ENCODE measurements around the gene UBFD1. TPM values are rescaled to one million over a fixed set of nuclear protein-coding genes. Genes with fewer than 3 reads are reported as not detected.

Gene UBFD1
- total and polyA plus RNA-seq, 3 donors from 2014 or later: 76.8 to 275 (median 269) TPM

DNA sequence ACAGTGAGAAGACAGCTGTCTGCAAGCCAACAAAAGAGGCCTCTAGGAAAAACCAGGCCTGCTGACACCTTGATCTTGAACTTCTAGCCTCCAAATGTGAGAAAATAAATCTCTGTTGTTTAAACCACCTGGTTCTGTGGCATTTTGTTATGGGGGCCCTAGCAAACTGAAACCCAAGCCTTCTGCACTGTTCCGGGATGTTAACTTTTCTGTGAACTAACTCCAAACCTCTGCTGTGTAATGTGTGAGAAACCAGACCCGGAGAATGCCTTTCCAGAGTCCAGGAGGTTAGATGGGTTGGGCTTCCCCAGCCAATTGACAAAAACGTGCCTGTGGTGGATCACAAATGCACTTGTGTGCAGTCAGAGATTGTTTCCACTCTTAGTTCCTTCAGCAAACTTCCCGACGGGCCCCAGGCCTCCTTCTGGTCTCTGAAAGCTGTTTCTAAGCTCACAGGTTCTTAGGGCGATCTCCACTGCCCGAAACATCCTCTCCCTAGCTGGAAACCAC is 33.6 kb upstream of the UBFD1 start:
- intact Hi-C loops (cut with DNase I; ENCODE audit: low total_unique reads): no loop called here
- Histone ChIP-seq H3K9me3 (no peaks in the 10 kb centered on the region), H3K27ac (no peak overlapping the region), H3K36me3 (ENCODE audit: low read depth, missing control alignments) (no peaks in the 10 kb centered on the region), H3K27me3 (no peaks in the 10 kb centered on the region), H3K4me1 (no peaks in the 10 kb centered on the region), H3K4me3 (no peak overlapping the region)
- no peak for TF ChIP-seq POLR2A (IDR thresholded peaks at IDR 0.05)
- TF ChIP-seq, protein P1, sequence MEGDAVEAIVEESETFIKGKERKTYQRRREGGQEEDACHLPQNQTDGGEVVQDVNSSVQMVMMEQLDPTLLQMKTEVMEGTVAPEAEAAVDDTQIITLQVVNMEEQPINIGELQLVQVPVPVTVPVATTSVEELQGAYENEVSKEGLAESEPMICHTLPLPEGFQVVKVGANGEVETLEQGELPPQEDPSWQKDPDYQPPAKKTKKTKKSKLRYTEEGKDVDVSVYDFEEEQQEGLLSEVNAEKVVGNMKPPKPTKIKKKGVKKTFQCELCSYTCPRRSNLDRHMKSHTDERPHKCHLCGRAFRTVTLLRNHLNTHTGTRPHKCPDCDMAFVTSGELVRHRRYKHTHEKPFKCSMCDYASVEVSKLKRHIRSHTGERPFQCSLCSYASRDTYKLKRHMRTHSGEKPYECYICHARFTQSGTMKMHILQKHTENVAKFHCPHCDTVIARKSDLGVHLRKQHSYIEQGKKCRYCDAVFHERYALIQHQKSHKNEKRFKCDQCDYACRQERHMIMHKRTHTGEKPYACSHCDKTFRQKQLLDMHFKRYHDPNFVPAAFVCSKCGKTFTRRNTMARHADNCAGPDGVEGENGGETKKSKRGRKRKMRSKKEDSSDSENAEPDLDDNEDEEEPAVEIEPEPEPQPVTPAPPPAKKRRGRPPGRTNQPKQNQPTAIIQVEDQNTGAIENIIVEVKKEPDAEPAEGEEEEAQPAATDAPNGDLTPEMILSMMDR (IDR thresholded peaks at IDR 0.05): no peak
- 65 to 88% methylated on average over 7 of the region's 7 CpGs for WGBS, 2 donors
- no peak for DNase-seq

DNA sequence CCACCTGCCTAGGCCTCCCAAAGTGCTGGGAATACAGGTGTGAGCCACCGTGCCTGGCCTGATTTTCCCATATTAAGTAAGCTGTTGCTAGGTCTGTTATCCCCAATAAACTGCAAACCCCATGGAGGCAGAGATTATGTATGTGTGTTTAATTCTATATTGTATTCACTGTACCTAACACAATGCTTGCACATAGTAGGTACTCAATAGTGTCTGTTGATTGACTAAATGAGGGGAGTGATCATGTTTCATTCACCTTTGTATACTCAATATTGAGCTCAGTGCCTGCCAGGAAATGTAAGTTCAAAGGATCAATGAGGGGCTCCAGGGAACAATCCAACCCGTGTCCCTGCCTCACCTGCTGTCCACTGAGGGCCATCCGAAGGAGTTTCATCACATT is 32.6 kb upstream of the UBFD1 start:
- no peaks in the 10 kb centered on the region for H3K4me1 ChIP-seq
- 90 to 100% methylated on average over 3 of the region's 3 CpGs for WGBS, 2 donors
- intact Hi-C loops (cut with DNase I; ENCODE audit: low total_unique reads): no loop called here
- H3K4me3 ChIP-seq: no peak overlapping the region
- H3K9me3 ChIP-seq: no peaks in the 10 kb centered on the region
- no peaks in the 10 kb centered on the region for H3K36me3 ChIP-seq (ENCODE audit: low read depth, missing control alignments)
- H3K27me3 ChIP-seq: no peaks in the 10 kb centered on the region
- TF ChIP-seq POLR2A (IDR thresholded peaks at IDR 0.05): no peak
- TF ChIP-seq, protein P1 (IDR thresholded peaks at IDR 0.05): no peak
- H3K27ac ChIP-seq: no peak overlapping the region
- DNase-seq: no peak

DNA sequence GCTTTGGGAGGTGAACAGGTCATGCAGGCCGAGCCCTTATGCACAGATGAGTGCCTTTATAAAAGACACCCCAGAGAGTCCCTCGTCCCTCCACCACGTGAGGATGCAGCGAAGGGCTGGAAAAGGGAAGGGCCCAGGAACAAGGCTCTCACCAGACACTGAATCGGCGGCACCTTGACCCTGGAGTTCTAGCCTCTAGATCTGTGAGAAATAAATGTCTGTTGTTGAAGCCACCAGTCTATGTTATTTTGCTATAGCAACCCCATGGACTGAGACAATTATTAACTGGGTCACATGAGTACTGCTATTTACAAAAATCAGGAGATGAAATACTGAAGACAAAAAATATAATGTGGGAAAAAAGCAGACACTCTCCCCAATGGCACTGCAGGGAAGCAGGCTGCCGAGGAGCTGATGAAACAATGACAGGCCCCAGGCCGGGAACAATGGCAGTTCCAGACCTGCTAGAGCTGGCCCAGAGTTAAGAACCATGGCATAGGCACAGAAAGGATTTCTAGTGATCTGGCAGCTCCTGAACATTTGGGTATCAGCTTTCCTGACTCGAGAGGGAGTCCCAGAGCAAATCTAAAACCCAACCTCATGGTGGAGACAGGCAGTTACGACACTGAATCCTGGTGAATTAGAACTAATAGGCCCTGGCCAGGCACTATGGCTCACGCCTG is 29.4 kb upstream of the UBFD1 start:
- H3K9me3 ChIP-seq: no peaks in the 10 kb centered on the region
- H3K27ac ChIP-seq: no peak overlapping the region
- no peaks in the 10 kb centered on the region for H3K36me3 ChIP-seq (ENCODE audit: low read depth, missing control alignments)
- no peaks in the 10 kb centered on the region for H3K4me1 ChIP-seq
- TF ChIP-seq, protein P1 (IDR thresholded peaks at IDR 0.05): no peak
- no peak for TF ChIP-seq POLR2A (IDR thresholded peaks at IDR 0.05)
- no peak for DNase-seq
- H3K4me3 ChIP-seq: no peak overlapping the region
- H3K27me3 ChIP-seq: no peaks in the 10 kb centered on the region
- 92 to 94% methylated on average over 11 of the region's 11 CpGs for WGBS, 2 donors
- intact Hi-C loops (cut with DNase I; ENCODE audit: low total_unique reads): no loop called here

DNA sequence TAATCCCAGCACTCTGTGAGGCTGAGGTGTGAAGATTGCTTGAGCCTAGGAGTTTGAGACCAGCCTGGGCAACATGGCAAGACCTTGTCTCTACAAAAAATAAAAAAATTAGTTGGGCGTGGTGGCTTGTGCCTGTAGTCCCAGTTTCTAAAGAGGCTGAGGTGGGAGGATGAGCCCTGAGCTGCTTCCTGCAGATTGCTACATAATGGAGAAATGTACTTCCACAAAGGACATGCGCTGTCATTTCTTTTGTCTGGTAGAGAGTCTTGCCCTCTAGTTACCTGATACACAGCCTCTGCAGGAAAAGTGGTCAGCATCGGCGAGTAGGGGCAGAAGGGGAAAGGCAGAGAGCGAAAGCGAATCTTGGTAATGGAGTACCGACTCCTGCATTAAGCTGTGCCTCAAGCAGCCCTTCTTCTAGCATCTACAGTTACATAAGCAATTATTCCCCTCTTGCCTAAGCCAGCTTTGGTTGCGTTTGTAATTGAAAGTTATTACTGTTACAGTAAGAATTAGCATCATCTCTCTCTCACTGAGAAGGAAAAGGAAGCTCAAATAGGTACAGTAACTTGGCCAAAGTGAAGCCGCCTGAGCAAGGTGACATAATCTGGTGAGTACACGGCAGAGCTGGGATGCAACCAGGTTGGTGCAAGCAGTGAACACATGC is 28.8 kb upstream of the UBFD1 start:
- intact Hi-C loops (cut with DNase I; ENCODE audit: low total_unique reads): no loop called here
- WGBS, 2 donors: 95% methylated on average over 10 of the region's 10 CpGs
- Histone ChIP-seq H3K4me1 (no peaks in the 10 kb centered on the region), H3K36me3 (ENCODE audit: low read depth, missing control alignments) (no peaks in the 10 kb centered on the region), H3K27me3 (no peaks in the 10 kb centered on the region), H3K4me3 (no peak overlapping the region), H3K27ac (no peak overlapping the region), H3K9me3 (no peaks in the 10 kb centered on the region)
- no peak for TF ChIP-seq POLR2A (IDR thresholded peaks at IDR 0.05)
- no peak for DNase-seq

DNA sequence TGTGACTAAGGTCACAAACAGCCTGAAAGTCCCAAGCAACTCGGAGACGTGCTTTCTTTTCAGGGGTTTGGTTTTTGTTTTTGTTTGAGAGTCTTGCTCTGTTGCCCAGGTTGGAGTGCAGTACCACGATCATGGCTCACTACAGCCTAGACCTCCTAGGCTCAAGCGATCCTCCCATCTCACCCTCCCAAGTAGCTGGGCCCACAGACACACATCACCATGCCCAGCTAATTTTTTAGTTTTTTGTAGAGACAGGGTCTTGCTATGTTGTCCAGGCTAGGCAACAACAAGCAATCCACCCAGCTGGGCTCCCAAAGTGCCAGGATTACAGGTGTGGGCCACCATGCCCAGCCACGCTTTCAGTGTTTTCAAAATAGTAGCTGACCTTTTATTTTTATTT is 27.5 kb upstream of the UBFD1 start:
- no peaks in the 10 kb centered on the region for H3K9me3 ChIP-seq
- H3K4me3 ChIP-seq: no peak overlapping the region
- no peak for TF ChIP-seq POLR2A (IDR thresholded peaks at IDR 0.05)
- TF ChIP-seq, protein P1 (IDR thresholded peaks at IDR 0.05): no peak
- no peaks in the 10 kb centered on the region for H3K27me3 ChIP-seq
- intact Hi-C loops (cut with DNase I; ENCODE audit: low total_unique reads): no loop called here
- no peak overlapping the region for H3K27ac ChIP-seq
- no peaks in the 10 kb centered on the region for H3K36me3 ChIP-seq (ENCODE audit: low read depth, missing control alignments)
- WGBS, 2 donors: 96% methylated on average over 5 of the region's 5 CpGs
- no peak for DNase-seq
- H3K4me1 ChIP-seq: no peaks in the 10 kb centered on the region
